ENCODE data around the gene TAGLN2. TPM values are rescaled to one million over a fixed set of nuclear protein-coding genes. Genes with fewer than 3 reads are reported as not detected.

The TAGLN2 gene
- total and polyA plus RNA-seq, 9 of the 15 experiments (the other 6 are each of a cell fraction or from before 2014, with no cell fraction given) = 192 to 683 (median 455) TPM

- Histone ChIP-seq H3K27me3 (ENCODE audit: control insufficient read depth in 2 of 2, insufficient read depth in 2 of 2, low read length in 2 of 2) (peaks cover 9 to 39% of the 10 kb centered on the region in 2 experiments; a peak in 4 of 5 replicates), H3K36me3 (ENCODE audit: control insufficient read depth, insufficient read depth, low read length) (no peaks in the 10 kb centered on the region), H2AFZ (ENCODE audit: low read depth, low read length) (no peak overlapping the region), H3K9ac (ENCODE audit: insufficient read depth in 1 of 2, low read depth in 2 of 2, low read length in 2 of 2) (no peak overlapping the region), H4K20me1 (replicated peaks; ENCODE audit: control insufficient read depth, insufficient read depth, low read length) (peaks cover 5% of the 10 kb centered on the region; the same call in 1 of the 2 replicates), H3K9me3 (replicated peaks; ENCODE audit: control insufficient read depth, insufficient read depth, low read depth, low read length) (no peaks in the 10 kb centered on the region), H3K4me3 (no peak overlapping the region), H3K4me2 (ENCODE audit: insufficient read depth, low read length) (no peak overlapping the region), H3K4me1 (replicated peaks in 1 of 2; ENCODE audit: control insufficient read depth in 2 of 2, insufficient read depth in 2 of 2, low read length in 2 of 2) (no peaks in the 10 kb centered on the region; a peak in 1 of 5 replicates), H3K9me1 (ENCODE audit: control insufficient read depth, insufficient read depth, low read length) (no peaks in the 10 kb centered on the region), H3K79me2 (ENCODE audit: control insufficient read depth, insufficient read depth, low read length) (no peaks in the 10 kb centered on the region), H3K27ac (ENCODE audit: extremely low read depth, low read depth, low read length) (no peak overlapping the region)
- TF ChIP-seq ZNF609 (CRISPR knock-in tag; IDR thresholded peaks at IDR 0.05; ENCODE audit: borderline replicate concordance) (no peak), HNRNPK (IDR thresholded peaks at IDR 0.05; ENCODE audit: low read depth, low read length, poor library complexity, severe bottlenecking) (no peak), BDP1 (IDR thresholded peaks at IDR 0.05; ENCODE audit: insufficient read depth, insufficient read length) (no peak), TEAD1 (CRISPR knock-in tag; IDR thresholded peaks at IDR 0.05) (no peak), ZC3H8 (IDR thresholded peaks at IDR 0.05) (no peak), SIRT6 (IDR thresholded peaks at IDR 0.05; ENCODE audit: low read depth, low read length) (no peak), XRCC3 (IDR thresholded peaks at IDR 0.05) (no peak)
- ChIA-PET CTCF (ENCODE audit: low intra/inter-chr PET ratio) (no interaction called here), POLR2A (interaction anchor here (0.8 kb wide), 1 partner anchor 11 kb away, joined by 3 read pairs; no protein-coding TSS in a partner anchor)
- in situ Hi-C loops (cut with MboI) (no loop called here), intact Hi-C loops (cut with micrococcal nuclease) (no loop called here)
- BruUV-seq (replicated peaks) = no TSS peak
- 0% methylated on average over 3 of the region's 3 CpGs for WGBS (ENCODE audit: insufficient coverage, low coverage, missing lambda C conversion rate)
- no peak for FAIRE-seq
- no peak for DNase-seq (ENCODE audit: extremely low read depth in 1 of 4, low spot score in 3 of 4)
- no peak for ATAC-seq
Measured at GRCh38 chr1:159968901-159969300, 43.6 kb upstream of the TAGLN2 start.
